ENCODE measurements around the gene PLBD2.
"Not testable (repeated sequence)": the region's sequence is repeated elsewhere in the genome, so short reads cannot be mapped to it uniquely, and the experiment has no call there.

The PLBD2 gene

DNA sequence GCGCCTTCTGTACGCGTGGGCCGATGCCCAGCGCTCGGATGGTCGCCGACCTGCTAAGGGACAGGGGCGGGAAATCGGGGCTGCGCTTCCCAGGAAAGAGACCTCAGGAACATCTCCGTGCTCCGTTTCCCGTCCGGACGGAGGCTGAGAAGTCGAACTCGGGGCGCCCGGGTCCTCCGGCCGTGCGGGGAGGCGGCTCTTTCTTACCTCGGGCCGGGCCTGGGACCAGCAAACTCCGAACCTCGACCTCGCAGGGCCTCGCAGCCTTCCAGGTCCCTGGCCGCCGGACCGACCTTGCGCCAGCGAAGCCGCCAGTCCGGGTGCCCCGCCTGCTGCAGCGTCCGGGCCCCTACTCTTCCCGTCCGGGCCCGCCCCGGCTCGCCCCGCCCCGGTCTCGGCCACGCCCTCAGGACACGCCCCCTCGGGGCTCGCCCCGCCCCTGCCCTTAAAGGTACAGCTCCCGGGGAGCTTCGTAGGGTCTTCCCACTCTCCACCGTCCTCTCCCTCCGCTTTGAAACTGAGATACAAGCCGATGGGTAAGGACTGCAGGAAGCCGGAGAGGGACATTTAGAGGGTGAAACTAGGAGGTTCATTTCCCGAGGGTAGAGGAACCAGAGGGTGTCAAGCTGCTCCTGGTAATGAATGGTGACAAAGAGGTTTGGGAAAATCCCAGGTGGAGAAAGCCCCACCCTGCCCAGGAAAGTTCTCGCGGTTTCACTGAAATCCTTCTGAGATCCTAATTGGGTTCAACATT is 23.4 kb upstream of the PLBD2 start, which contains the start of gene SLC8B1:
TSS of gene SLC8B1 (minus strand) at position 324 of the 754 bp plus-strand sequence. CDS start 2,231 bp downstream, outside the sequence.
- DNase-seq = peak; percentile 86

- DNase-seq = no peak
Measured at GRCh38 chr12:113339540-113339939, 18.8 kb upstream of the PLBD2 start.

DNA sequence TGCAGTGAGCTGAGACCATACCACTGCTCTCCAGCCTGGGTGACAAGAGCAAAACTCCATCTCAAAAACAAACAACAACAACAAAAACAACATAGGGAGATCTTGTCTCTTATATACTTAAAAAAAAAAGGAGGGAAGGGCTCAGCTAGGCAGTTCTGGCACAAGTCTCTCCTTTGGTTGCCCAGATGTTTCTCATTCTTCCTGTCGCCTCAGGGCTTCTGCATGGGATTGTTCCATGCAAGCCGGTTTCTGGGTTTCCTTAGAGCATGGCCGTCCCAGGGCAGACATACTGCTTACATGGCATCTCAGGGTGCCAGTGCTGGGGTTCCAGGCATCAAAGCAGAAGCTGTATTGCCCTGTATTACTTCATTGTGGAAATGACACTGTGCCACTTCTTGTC is 18.3 kb upstream of the PLBD2 start:
- DNase-seq = no peak

GRCh38 chr12:113341535-113341934 is 16.9 kb upstream of the PLBD2 start:
- no peak for DNase-seq

DNA sequence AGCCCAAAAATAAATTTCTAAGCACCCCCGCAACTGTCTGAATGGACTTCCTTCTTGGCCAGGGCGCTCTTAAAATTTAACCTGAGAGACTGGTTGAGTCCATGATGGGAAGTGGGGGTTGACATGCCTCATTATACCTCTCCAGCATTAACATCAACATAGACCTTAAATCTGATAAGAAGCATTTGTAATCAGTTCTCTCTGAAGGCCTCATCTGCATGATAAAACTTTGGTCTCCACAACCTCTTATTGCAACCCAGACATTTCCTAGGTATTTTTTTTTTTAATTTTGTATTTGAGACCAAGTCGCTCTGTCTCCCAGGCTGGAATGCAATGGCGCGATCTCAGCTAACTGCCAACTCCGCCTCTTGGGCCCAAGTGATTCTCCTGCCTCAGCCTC is 13.1 kb upstream of the PLBD2 start:
- no peak for DNase-seq

GRCh38 chr12:113346353-113346752 is 12.0 kb upstream of the PLBD2 start:
- no peak for DNase-seq

GRCh38 chr12:113347107-113347506 is 11.3 kb upstream of the PLBD2 start:
- DNase-seq = no peak

GRCh38 chr12:113347892-113348291 is 10.5 kb upstream of the PLBD2 start:
- DNase-seq = no peak

- no peak for DNase-seq
Measured at GRCh38 chr12:113348849-113349536, 9.4 kb upstream of the PLBD2 start.

DNA sequence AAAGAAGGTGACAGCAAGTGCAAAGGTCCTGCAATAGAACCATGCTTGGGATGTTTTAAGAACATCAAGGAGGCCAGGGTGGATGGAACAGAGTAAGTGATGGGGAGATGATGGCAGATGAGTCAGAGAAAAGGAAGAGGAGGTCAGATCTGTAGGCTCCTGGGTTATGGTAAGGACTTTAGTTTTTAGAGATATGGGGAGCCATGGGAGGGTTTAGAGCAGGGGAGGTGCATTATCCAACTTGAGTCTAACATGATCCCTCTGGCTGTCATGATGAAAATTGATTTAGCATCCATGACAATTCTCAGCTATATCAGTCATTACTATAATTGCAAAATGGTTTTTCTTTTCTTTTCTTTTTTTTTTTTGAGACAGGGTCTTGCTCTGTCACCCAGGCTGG is 7.3 kb upstream of the PLBD2 start:
- DNase-seq = no peak

DNA sequence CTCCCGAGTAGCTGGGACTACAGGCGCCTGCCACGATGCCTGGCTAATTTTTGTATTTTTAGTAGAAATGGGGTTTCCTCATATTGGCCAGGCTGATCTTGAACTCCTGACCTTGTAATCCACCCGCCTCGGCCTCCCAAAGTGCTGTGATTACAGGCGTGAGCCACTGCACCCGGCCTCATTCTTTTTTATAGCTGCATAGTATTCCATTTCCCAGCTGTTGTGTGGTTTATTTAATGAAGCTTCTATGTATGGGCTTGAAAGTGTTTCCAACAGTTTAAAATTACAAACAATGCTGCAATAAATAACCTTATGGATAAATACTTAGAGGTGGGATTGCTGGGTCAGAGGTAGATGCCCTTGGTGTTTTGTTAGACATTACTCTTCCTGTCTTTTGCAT is 4.2 kb upstream of the PLBD2 start:
- DNase-seq = not testable (repeated sequence)

DNA sequence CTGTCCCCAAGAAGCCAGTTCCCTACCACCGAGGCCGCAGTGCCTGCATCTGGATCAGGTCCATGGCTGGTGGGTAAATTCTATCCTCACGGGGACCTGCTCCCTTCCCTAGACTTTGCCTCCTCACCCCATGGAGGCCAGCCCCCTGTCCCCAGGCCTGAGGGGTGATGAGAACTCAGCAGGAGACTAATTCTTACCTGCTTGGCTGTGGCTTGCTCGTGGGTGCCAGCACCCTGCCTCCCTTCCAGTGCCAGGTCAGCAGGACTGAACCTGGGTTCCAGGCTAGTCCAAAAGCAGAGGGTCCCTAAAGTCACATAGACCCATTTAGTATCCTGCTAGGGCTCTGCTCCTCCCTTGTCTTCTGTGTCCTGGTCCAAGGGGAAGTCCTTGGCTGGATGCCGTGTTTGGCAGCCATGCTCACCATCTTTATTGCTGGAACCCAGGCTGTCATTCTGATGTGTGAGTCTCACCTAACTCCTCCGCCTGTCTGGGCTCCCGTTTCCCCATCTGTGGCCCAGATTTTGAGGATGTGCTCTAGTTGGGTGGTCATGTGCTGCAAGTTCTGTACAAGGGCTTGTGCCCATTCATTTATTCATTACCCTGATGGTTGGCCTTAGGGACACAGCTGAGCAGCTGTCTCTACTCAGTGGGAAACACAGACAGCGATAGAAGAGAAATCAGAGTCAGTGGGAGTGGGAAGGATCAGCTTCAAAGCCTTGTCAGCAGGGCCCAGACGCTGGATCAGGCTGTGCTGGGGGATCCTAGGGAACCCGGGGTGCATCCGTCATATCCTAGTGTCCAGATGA is 949 bp downstream of the PLBD2 start:
- DNase-seq = peak; percentile 11

- DNase-seq = no peak
Measured at GRCh38 chr12:113359939-113360748, 1.8 kb downstream of the PLBD2 start.

DNA sequence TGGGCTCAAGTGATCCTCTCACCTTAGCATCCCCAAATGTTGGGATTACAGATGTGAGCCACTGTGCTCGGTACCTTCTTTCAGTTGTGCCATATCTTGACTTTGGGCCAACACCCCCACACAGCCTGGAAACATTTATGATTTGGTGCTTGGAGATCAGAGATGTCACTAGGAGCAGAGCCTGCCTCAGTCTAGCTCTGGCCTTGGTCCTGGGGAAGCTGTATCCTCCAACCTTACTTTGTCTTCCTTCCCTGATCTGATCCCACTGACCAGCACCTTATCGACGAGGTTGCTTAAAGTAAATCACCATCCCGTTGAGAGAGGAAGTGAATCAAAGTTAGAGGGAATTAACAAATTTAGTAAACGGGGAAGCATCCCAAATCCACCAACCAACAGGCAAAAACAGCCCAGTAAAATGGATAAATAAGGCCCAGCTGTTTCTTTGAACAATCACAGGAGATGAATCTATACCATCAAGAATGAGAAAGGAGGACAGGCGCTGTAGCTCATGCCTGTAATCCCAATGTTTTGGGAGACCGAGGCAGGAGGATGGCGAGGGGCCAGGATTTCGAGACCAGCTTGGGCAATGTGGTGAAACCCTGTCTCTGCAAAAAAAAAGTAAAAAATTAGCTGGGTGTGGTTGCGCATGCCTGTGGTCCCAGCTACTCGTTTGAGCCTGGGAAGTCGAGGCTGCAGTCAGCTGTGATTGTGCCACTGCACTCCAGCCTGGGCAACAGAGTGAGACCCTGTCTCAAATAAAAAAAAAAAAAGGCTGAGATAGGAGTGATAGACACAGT is 3.4 kb downstream of the PLBD2 start:
- no peak for DNase-seq

GRCh38 chr12:113364698-113365097 is 6.3 kb downstream of the PLBD2 start:
- DNase-seq = no peak

DNA sequence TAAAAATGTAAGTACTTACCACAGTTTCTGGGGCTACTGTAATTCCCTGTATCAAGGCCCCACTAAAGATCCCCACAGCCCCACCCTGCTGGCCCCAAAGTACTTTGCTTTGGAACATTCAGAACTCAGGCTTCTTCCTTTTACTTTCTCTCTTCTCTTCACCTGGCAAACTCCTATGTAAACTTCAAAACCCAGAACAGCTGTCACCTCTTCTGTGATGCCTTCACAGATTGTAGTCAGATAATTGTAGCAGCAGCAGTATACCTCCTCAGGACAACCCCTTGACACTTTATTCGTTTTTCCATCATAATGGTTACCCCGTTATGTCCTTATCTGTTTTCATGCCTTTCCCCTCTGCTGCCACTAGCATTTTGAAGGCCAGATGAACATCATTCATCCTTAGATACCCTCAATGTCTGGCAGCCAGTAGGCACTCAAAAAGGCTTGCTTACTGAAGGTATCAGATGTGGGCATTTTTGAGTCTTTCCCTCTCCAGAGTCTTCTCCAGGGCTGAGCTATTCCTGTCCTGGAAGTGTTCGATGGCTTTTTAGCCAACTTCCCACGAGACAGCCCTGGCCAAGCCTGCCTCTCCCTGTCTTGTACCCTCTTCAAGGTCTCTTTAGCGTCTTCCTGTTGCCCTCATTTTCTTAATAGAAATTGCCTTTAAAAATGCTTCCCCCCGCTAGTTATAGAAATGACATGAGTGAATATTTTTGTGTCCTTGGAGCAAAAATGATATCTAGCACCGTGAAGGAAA is 7.4 kb downstream of the PLBD2 start:
- no peak for DNase-seq

DNA sequence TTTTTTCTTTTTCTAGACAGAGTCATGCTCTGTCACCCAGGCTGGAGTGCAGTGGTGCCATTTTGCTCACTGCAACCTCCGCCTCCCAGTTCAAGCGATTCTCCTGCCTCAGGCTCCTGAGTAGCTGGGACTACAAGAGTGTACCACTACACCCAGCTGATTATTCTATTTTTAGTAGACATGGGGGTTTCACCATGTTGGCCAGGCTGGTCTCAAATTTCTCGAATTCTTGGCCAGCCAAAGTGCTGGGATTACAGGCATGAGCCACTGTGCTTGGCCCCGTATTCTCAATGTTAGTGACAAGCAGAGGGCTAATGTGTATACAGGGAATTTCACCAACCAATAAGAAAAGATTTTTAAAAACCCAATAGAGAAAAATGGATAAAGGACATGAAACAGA is 8.4 kb downstream of the PLBD2 start:
- DNase-seq = no peak

GRCh38 chr12:113368331-113368730 is 9.9 kb downstream of the PLBD2 start:
- DNase-seq = no peak

- DNase-seq = no peak
Measured at GRCh38 chr12:113369391-113369985, 11.1 kb downstream of the PLBD2 start.

DNA sequence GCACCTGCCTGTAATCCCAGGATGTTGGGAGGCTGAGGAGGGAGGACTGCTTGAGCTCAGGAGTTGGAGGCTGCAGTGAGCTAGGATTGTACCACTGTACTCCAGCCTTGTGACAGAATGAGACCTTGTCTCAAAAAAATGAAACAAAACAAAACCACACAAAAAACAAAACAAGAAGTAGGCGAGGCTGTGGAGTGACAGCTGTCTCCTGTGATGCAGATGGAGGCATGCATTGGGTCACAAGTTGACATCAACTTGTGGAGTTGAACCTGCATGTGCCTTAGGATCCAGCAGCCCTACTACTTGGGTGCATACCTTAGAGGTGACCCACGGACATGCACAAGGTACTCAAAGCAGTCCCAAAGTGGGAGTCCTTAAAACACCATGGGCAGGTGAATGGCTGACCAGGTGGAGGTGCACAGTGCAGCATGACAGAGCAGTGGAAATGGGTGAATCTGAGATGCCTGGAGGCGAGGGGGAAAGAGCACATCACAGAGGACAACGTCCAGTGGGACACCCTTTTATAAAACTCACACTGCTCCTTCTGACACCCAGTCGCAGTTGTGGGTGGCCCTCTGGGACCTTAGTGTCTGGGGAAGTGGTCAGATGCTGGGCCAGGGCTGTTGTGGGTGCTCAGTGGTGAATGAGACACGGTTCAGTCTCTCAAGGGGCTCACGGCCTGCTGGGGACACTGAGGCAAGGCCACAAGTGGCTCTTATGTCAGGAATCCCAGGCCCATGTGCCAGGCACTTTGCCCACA is 12.7 kb downstream of the PLBD2 start:
- no peak for DNase-seq
